ENCODE results near the gene CAPN5.

Gene CAPN5

DNA sequence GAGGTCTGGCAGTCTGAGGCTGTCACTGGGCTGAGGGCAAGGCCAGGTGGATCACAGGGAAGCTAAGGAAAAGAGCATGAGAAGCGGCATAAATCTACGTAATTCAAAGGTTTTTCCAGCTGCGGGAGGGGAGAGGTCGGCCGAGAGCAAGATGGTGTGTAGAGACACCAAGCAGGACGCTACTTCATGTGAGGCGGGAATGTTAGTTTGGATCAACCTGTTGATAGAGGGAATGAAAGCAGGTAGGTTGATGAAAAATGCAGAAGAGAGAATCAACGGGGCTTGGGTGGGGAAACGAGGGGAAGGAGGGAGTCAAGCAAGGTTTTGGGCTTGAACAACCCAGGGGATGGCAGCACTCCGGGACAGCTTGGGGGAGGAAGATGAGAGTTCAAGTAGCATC is 29.7 kb upstream of the CAPN5 start:
- no peak overlapping the region for H3K4me3 ChIP-seq (ENCODE audit: insufficient read length, low read depth)
- H3K9me3 ChIP-seq (ENCODE audit: insufficient read depth, low read length): no peaks in the 10 kb centered on the region; the same call in 1 of the 2 replicates
- H3K36me3 ChIP-seq (ENCODE audit: insufficient read depth, insufficient read length, low read length): no peaks in the 10 kb centered on the region
- H3K9ac ChIP-seq (ENCODE audit: insufficient read length, low read depth): no peak overlapping the region
- no peak for DNase-seq (ENCODE audit: low read depth, low spot score)
- peaks cover 6% of the 10 kb centered on the region for H3K4me1 ChIP-seq (ENCODE audit: insufficient read depth, insufficient read length)
- TF ChIP-seq ZNF274 (IDR thresholded peaks at IDR 0.05; ENCODE audit: low read depth, low read length): no peak
- TF ChIP-seq SUZ12 (IDR thresholded peaks at IDR 0.05; ENCODE audit: extremely low read depth, insufficient read depth, insufficient read length): no peak
- no peak for TF ChIP-seq YY1 (IDR thresholded peaks at IDR 0.05; ENCODE audit: insufficient read depth, insufficient read length)
- H3K27me3 ChIP-seq (ENCODE audit: insufficient read depth, insufficient read length): peaks cover 31% of the 10 kb centered on the region

DNA sequence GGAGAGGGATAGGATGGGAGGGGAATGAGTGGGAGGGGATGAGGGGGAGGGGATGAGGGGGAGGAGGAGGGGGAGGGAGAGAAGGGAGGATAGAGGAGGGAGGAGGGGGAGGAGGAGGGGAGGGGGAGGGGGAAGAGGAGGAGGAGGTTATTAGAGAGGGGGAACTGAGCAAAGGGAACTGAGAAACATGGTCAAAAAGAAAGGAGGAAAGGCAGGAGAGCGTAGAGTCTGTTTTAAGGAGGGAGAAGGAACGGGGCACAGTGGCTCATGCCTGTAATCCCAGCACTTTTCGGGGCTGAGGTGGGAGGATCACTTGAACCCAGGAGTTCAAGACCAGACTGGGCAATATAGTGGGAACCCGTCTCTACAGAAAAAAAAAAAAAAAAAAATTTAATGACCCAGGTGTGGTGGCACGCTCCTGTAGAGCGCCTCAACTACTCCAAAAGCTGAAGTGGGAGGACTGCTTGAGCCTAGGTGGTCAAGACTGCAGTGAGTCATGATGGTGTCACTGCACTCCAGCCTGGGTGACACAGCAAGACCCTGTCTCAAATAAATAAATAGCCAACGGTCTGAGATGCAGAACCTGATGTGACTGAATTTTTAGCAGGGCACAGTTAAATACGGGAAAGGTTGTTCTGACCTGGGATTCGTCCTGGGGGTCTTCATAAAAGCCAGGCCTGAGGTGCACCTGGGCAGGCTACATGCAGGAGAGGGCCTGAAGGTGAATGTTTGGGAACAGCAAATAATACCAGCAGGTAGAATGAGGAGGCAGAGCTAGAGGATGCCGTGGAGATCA is 28.5 kb upstream of the CAPN5 start:
- H3K9ac ChIP-seq (ENCODE audit: insufficient read length, low read depth): no peak overlapping the region
- H3K27me3 ChIP-seq (ENCODE audit: insufficient read depth, insufficient read length): peaks cover 31% of the 10 kb centered on the region
- no peak overlapping the region for H3K4me3 ChIP-seq (ENCODE audit: insufficient read length, low read depth)
- no peak for TF ChIP-seq SUZ12 (IDR thresholded peaks at IDR 0.05; ENCODE audit: extremely low read depth, insufficient read depth, insufficient read length)
- no peaks in the 10 kb centered on the region; the same call in 1 of the 2 replicates for H3K9me3 ChIP-seq (ENCODE audit: insufficient read depth, low read length)
- H3K4me1 ChIP-seq (ENCODE audit: insufficient read depth, insufficient read length): peaks cover 9% of the 10 kb centered on the region
- no peak for DNase-seq (ENCODE audit: low read depth, low spot score)
- no peaks in the 10 kb centered on the region for H3K36me3 ChIP-seq (ENCODE audit: insufficient read depth, insufficient read length, low read length)

DNA sequence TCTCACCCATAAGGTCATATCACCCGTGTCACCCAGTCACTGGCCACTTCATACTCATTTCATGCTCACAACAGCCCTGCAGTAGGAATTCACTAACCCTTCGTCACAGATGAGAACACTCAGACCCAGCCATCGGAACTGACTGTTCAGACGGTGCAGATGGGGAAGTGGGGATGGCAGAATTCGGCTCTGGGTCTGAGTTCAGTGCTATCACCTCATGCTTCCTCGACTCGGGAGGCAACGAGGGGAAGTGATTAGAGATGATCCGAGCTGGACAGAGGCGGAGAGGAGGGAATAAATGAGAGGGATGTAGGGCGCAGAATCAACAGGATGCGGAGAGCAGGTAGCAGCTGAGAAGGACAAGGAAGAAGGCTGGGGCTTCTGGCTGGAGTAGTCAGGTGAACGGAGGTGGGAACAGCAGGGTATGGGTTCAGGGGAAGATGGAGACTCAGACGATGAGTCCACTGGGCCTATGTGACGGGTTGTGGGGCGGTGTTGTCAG is 27.9 kb upstream of the CAPN5 start:
- no peak overlapping the region for H3K9ac ChIP-seq (ENCODE audit: insufficient read length, low read depth)
- peaks cover 9% of the 10 kb centered on the region for H3K4me1 ChIP-seq (ENCODE audit: insufficient read depth, insufficient read length)
- no peak for TF ChIP-seq SUZ12 (IDR thresholded peaks at IDR 0.05; ENCODE audit: extremely low read depth, insufficient read depth, insufficient read length)
- TF ChIP-seq YY1 (IDR thresholded peaks at IDR 0.05; ENCODE audit: insufficient read depth, insufficient read length): no peak
- no peak for TF ChIP-seq ZNF274 (IDR thresholded peaks at IDR 0.05; ENCODE audit: low read depth, low read length)
- no peak for DNase-seq (ENCODE audit: low read depth, low spot score)
- no peaks in the 10 kb centered on the region for H3K36me3 ChIP-seq (ENCODE audit: insufficient read depth, insufficient read length, low read length)
- no peak overlapping the region for H3K4me3 ChIP-seq (ENCODE audit: insufficient read length, low read depth)
- no peaks in the 10 kb centered on the region; the same call in 1 of the 2 replicates for H3K9me3 ChIP-seq (ENCODE audit: insufficient read depth, low read length)
- peaks cover 31% of the 10 kb centered on the region for H3K27me3 ChIP-seq (ENCODE audit: insufficient read depth, insufficient read length)

DNA sequence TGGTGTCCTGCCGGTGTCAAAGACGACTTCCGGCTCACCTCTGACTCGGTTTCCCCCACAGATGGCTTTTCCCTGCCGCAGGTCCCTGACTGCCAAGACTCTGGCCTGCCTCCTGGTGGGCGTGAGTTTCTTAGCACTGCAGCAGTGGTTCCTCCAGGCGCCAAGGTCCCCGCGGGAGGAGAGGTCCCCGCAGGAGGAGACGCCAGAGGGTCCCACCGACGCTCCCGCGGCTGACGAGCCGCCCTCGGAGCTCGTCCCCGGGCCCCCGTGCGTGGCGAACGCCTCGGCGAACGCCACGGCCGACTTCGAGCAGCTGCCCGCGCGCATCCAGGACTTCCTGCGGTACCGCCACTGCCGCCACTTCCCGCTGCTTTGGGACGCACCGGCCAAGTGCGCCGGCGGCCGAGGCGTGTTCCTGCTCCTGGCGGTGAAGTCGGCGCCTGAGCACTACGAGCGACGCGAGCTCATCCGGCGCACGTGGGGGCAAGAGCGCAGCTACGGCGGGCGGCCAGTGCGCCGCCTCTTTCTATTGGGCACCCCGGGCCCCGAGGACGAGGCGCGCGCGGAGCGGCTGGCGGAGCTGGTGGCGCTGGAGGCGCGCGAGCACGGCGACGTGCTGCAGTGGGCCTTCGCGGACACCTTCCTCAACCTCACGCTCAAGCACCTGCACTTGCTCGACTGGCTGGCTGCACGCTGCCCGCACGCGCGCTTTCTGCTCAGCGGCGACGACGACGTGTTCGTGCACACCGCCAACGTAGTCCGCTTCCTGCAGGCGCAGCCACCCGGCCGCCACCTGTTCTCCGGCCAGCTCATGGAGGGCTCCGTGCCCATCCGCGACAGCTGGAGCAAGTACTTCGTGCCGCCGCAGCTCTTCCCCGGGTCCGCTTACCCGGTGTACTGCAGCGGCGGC is 27.0 kb upstream of the CAPN5 start:
- H3K9me3 ChIP-seq (ENCODE audit: insufficient read depth, low read length): no peaks in the 10 kb centered on the region; the same call in 1 of the 2 replicates
- TF ChIP-seq ZNF274 (IDR thresholded peaks at IDR 0.05; ENCODE audit: low read depth, low read length): no peak
- TF ChIP-seq YY1 (IDR thresholded peaks at IDR 0.05; ENCODE audit: insufficient read depth, insufficient read length): no peak
- TF ChIP-seq SUZ12 (IDR thresholded peaks at IDR 0.05; ENCODE audit: extremely low read depth, insufficient read depth, insufficient read length): no peak
- H3K36me3 ChIP-seq (ENCODE audit: insufficient read depth, insufficient read length, low read length): no peaks in the 10 kb centered on the region
- peak; percentile 28 for DNase-seq (ENCODE audit: low read depth, low spot score)
- peaks cover 31% of the 10 kb centered on the region for H3K27me3 ChIP-seq (ENCODE audit: insufficient read depth, insufficient read length)
- H3K4me3 ChIP-seq (ENCODE audit: insufficient read length, low read depth): peak overlapping the region; percentile 34
- peak overlapping the region; percentile 50 for H3K9ac ChIP-seq (ENCODE audit: insufficient read length, low read depth)
- peaks cover 9% of the 10 kb centered on the region for H3K4me1 ChIP-seq (ENCODE audit: insufficient read depth, insufficient read length)

DNA sequence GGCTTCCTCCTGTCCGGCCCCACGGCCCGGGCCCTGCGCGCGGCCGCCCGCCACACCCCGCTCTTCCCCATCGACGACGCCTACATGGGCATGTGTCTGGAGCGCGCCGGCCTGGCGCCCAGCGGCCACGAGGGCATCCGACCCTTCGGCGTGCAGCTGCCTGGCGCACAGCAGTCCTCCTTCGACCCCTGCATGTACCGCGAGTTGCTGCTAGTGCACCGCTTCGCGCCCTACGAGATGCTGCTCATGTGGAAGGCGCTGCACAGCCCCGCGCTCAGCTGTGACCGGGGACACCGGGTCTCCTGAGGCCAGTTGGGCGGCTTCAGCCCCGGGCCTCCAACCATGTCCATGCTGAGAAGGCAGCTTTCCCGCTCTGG is 26.4 kb upstream of the CAPN5 start:
- H3K27me3 ChIP-seq (ENCODE audit: insufficient read depth, insufficient read length): peaks cover 36% of the 10 kb centered on the region
- no peak for DNase-seq (ENCODE audit: low read depth, low spot score)
- TF ChIP-seq SUZ12 (IDR thresholded peaks at IDR 0.05; ENCODE audit: extremely low read depth, insufficient read depth, insufficient read length) (no peak), ZNF274 (IDR thresholded peaks at IDR 0.05; ENCODE audit: low read depth, low read length) (no peak)
- no peaks in the 10 kb centered on the region; the same call in 1 of the 2 replicates for H3K9me3 ChIP-seq (ENCODE audit: insufficient read depth, low read length)
- no peak overlapping the region for H3K4me3 ChIP-seq (ENCODE audit: insufficient read length, low read depth)
- peaks cover 9% of the 10 kb centered on the region for H3K4me1 ChIP-seq (ENCODE audit: insufficient read depth, insufficient read length)
- H3K9ac ChIP-seq (ENCODE audit: insufficient read length, low read depth): no peak overlapping the region
- H3K36me3 ChIP-seq (ENCODE audit: insufficient read depth, insufficient read length, low read length): no peaks in the 10 kb centered on the region

DNA sequence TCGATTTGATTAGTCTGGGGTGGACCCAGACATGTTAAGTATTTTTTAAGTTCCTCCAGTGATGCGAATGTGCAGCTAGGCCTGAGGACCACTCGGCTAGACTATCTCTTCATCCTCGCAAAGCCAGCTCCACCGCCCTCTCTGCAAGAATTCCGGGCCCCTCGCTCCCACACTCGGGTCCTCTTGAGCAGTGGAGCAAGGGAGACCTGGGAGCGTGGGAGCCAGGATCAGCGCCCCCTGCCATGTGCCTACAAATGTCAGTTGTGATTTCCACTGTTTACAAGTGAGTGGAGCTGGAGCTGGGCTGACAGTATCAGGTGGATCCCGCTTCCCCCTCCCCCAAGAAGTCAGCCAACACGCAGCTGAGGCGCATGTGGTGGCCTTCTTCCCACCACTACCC is 25.9 kb upstream of the CAPN5 start:
- no peak for TF ChIP-seq ZNF274 (IDR thresholded peaks at IDR 0.05; ENCODE audit: low read depth, low read length)
- TF ChIP-seq SUZ12 (IDR thresholded peaks at IDR 0.05; ENCODE audit: extremely low read depth, insufficient read depth, insufficient read length): no peak
- TF ChIP-seq YY1 (IDR thresholded peaks at IDR 0.05; ENCODE audit: insufficient read depth, insufficient read length): no peak
- Histone ChIP-seq H3K4me3 (ENCODE audit: insufficient read length, low read depth) (no peak overlapping the region), H3K9me3 (ENCODE audit: insufficient read depth, low read length) (no peaks in the 10 kb centered on the region; the same call in 1 of the 2 replicates), H3K36me3 (ENCODE audit: insufficient read depth, insufficient read length, low read length) (no peaks in the 10 kb centered on the region), H3K9ac (ENCODE audit: insufficient read length, low read depth) (no peak overlapping the region), H3K27me3 (ENCODE audit: insufficient read depth, insufficient read length) (peaks cover 41% of the 10 kb centered on the region), H3K4me1 (ENCODE audit: insufficient read depth, insufficient read length) (peaks cover 9% of the 10 kb centered on the region)
- DNase-seq (ENCODE audit: low read depth, low spot score): no peak
